ENCODE measurements around the gene C1orf105. TPM values are rescaled to one million over a fixed set of nuclear protein-coding genes. Genes with fewer than 3 reads are reported as not detected.

Gene C1orf105
- polyA plus RNA-seq, 1 donor (not counting 4 experiments of a cell fraction or from before 2014, with no cell fraction given) = not detected

DNA sequence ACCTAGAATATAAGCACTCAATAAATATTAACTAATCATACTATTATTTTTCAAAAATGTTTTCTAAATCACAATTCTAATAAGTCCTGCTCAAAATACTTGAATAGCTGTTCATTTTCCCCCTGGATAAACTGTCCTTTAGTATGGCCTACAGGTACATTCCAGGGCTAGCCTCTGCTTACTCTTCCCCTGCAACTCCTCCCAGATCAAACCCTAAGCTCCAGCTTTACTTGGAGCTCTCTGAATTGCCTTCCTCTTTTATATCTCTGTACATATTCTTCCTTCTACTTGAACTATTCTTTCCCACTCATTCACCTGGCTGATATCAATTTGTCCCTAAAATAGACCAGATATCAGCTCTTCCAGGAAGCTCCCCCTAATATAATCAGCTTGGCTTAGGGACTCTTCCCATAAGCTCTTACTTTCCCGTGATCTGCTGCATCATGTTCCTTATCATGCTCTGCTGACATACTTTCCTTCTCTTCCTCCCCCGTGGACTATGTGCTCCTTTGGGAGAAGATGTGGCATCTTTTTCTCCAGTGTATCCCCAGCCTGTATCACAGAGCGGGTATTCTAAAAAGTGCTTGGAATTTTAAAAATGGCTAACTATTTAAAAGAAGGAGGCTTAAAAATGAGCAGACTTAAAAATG is 66.4 kb downstream of the C1orf105 start:
- no peak overlapping the region for H3K9ac ChIP-seq (ENCODE audit: control insufficient read depth, extremely low read depth, insufficient read depth, low read length)
- DNase-seq (ENCODE audit: low read depth, low spot score) (no peak), FAIRE-seq (no peak)
- H3K36me3 ChIP-seq (ENCODE audit: control insufficient read depth in 2 of 2, extremely low read depth in 1 of 2, insufficient read depth in 2 of 2, low read length in 2 of 2) = no peaks in the 10 kb centered on the region
- no peak overlapping the region for H3K4me2 ChIP-seq (ENCODE audit: control insufficient read depth, extremely low read depth, insufficient read depth, low read depth, low read length)
- H3K79me2 ChIP-seq (ENCODE audit: control insufficient read depth, insufficient read depth, low read length) = no peaks in the 10 kb centered on the region
- no peak for TF ChIP-seq EZH2 (IDR thresholded peaks at IDR 0.05; ENCODE audit: low read length)
- TF ChIP-seq, protein P1, sequence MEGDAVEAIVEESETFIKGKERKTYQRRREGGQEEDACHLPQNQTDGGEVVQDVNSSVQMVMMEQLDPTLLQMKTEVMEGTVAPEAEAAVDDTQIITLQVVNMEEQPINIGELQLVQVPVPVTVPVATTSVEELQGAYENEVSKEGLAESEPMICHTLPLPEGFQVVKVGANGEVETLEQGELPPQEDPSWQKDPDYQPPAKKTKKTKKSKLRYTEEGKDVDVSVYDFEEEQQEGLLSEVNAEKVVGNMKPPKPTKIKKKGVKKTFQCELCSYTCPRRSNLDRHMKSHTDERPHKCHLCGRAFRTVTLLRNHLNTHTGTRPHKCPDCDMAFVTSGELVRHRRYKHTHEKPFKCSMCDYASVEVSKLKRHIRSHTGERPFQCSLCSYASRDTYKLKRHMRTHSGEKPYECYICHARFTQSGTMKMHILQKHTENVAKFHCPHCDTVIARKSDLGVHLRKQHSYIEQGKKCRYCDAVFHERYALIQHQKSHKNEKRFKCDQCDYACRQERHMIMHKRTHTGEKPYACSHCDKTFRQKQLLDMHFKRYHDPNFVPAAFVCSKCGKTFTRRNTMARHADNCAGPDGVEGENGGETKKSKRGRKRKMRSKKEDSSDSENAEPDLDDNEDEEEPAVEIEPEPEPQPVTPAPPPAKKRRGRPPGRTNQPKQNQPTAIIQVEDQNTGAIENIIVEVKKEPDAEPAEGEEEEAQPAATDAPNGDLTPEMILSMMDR (optimal IDR thresholded peaks at IDR 0.05 in 1 of 3, IDR thresholded peaks at IDR 0.05 in 1 of 3, conservative IDR thresholded peaks at IDR 0.05 in 1 of 3; ENCODE audit: extremely low read depth in 1 of 3, insufficient read depth in 2 of 3, low read length in 3 of 3) = no peak
- no peak overlapping the region for H3K4me3 ChIP-seq (ENCODE audit: control insufficient read depth in 2 of 3, extremely low read depth in 1 of 3, insufficient read depth in 2 of 3, low read depth in 1 of 3, low read length in 3 of 3)
- H3K27me3 ChIP-seq (ENCODE audit: control insufficient read depth, extremely low read depth, insufficient read depth, low read length) = no peaks in the 10 kb centered on the region
- peaks cover 4% of the 10 kb centered on the region for H3K4me1 ChIP-seq (ENCODE audit: control insufficient read depth, extremely low read depth, insufficient read depth, low read length)
- H3K9me1 ChIP-seq (ENCODE audit: control insufficient read depth, extremely low read depth, insufficient read depth, low read length) = no peaks in the 10 kb centered on the region
- H3K27ac ChIP-seq (ENCODE audit: control insufficient read depth, insufficient read depth, low read length) = no peak overlapping the region
- no peaks in the 10 kb centered on the region for H3K9me3 ChIP-seq (ENCODE audit: control insufficient read depth, low read depth, low read length)
- dilution Hi-C loops (cut with MboI; ENCODE audit: extremely low pct_ligation_motif_present, low sequenced_read_pairs) = no loop called here
- no peaks in the 10 kb centered on the region for H4K20me1 ChIP-seq (ENCODE audit: control insufficient read depth, extremely low read depth, insufficient read depth, low read length)
- H2AFZ ChIP-seq (ENCODE audit: control insufficient read depth, low read length) = no peak overlapping the region

DNA sequence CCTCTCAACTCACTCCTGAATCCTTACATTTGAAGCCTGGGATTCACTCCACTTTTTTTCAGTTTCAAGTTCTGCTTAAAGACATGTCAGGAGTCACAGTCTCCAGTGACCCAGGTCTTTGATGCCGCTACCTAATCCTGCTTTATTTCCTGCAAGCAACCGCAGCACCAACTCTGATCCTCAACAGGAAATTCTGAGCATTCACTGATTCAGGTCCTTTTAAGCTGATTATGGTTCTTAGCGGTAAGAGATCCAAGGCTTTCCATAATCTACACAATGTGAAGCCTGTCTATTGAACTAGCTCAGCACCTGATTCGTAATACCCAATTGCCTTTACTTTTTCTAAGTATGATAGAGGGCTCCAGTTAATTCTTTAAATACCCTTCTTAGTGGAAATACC is 67.1 kb downstream of the C1orf105 start:
- no peaks in the 10 kb centered on the region for H3K36me3 ChIP-seq (ENCODE audit: control insufficient read depth in 2 of 2, extremely low read depth in 1 of 2, insufficient read depth in 2 of 2, low read length in 2 of 2)
- dilution Hi-C loops (cut with MboI; ENCODE audit: extremely low pct_ligation_motif_present, low sequenced_read_pairs) = no loop called here
- no peaks in the 10 kb centered on the region for H3K79me2 ChIP-seq (ENCODE audit: control insufficient read depth, insufficient read depth, low read length)
- TF ChIP-seq EZH2 (IDR thresholded peaks at IDR 0.05; ENCODE audit: low read length) = no peak
- TF ChIP-seq, protein P1 (optimal IDR thresholded peaks at IDR 0.05 in 1 of 3, IDR thresholded peaks at IDR 0.05 in 1 of 3, conservative IDR thresholded peaks at IDR 0.05 in 1 of 3; ENCODE audit: extremely low read depth in 1 of 3, insufficient read depth in 2 of 3, low read length in 3 of 3) = no peak
- FAIRE-seq = no peak
- no peak overlapping the region for H3K4me2 ChIP-seq (ENCODE audit: control insufficient read depth, extremely low read depth, insufficient read depth, low read depth, low read length)
- no peak overlapping the region for H3K4me3 ChIP-seq (ENCODE audit: control insufficient read depth in 2 of 3, extremely low read depth in 1 of 3, insufficient read depth in 2 of 3, low read depth in 1 of 3, low read length in 3 of 3)
- H3K9me1 ChIP-seq (ENCODE audit: control insufficient read depth, extremely low read depth, insufficient read depth, low read length) = no peaks in the 10 kb centered on the region
- no peak overlapping the region for H2AFZ ChIP-seq (ENCODE audit: control insufficient read depth, low read length)
- H4K20me1 ChIP-seq (ENCODE audit: control insufficient read depth, extremely low read depth, insufficient read depth, low read length) = no peaks in the 10 kb centered on the region
- no peak overlapping the region for H3K9ac ChIP-seq (ENCODE audit: control insufficient read depth, extremely low read depth, insufficient read depth, low read length)
- no peaks in the 10 kb centered on the region for H3K27me3 ChIP-seq (ENCODE audit: control insufficient read depth, extremely low read depth, insufficient read depth, low read length)
- H3K4me1 ChIP-seq (ENCODE audit: control insufficient read depth, extremely low read depth, insufficient read depth, low read length) = peaks cover 4% of the 10 kb centered on the region
- no peak overlapping the region for H3K27ac ChIP-seq (ENCODE audit: control insufficient read depth, insufficient read depth, low read length)
- no peaks in the 10 kb centered on the region for H3K9me3 ChIP-seq (ENCODE audit: control insufficient read depth, low read depth, low read length)
- DNase-seq (ENCODE audit: low read depth, low spot score) = no peak

Data from keratinocyte (primary cell).